Fibroblast of lung (primary cell): ENCODE data around the gene STMN1. TPM values are rescaled to one million over a fixed set of nuclear protein-coding genes. Genes with fewer than 3 reads are reported as not detected.

Source experiments
- DNase-seq, 2 donors: peaks; one replicate each; pipeline versions ENCODE4 v3.0.0 to v3.0.0-alpha.2; 2010; ENCODE audit warnings: low read depth in 2 of 2
- H2AFZ ChIP-seq: 2 replicates; pipeline ENCODE4 v1.5.1; 2012; ENCODE audit warnings: low read length, control low read depth, inconsistent platforms
- H3K27ac ChIP-seq: 2 replicates; pipeline ENCODE4 v1.5.1; 2011; ENCODE audit warnings: low read length, control low read depth; ENCODE audit not compliant: insufficient read depth
- H3K27me3 ChIP-seq: 2 replicates; pipeline ENCODE4 v1.5.1; 2011; ENCODE audit warnings: mild to moderate bottlenecking, low read length; ENCODE audit not compliant: control insufficient read depth, insufficient read depth
- H3K36me3 ChIP-seq: 2 replicates; pipeline ENCODE4 v1.5.1; 2011; ENCODE audit warnings: low read length; ENCODE audit not compliant: control insufficient read depth, insufficient read depth
- H3K4me1 ChIP-seq: 2 replicates; pipeline ENCODE4 v1.5.1; 2011; ENCODE audit warnings: low read length; ENCODE audit not compliant: control insufficient read depth, insufficient read depth; ENCODE audit errors: extremely low read depth
- H3K4me2 ChIP-seq: 2 replicates; pipeline ENCODE4 v1.5.1; 2011; ENCODE audit warnings: low read length, control low read depth; ENCODE audit not compliant: insufficient read depth; ENCODE audit errors: extremely low read depth
- H3K4me3 ChIP-seq, 4 experiments: fragments of 200-600 bp in 1 of 4; sonication (generic) in 1 of 4; replicated peaks in 1 of 4; 2 replicates each; pipeline ENCODE4 v1.5.1; 2011 to 2016; ENCODE audit warnings: low read length in 4 of 4, low read depth in 3 of 4, mild to moderate bottlenecking in 3 of 4, control low read depth in 2 of 4, inconsistent platforms in 1 of 4, mixed read lengths in 1 of 4; ENCODE audit not compliant: insufficient read depth in 1 of 4; ENCODE audit errors: control extremely low read depth in 1 of 4
- H3K79me2 ChIP-seq: 2 replicates; pipeline ENCODE4 v1.5.1; 2012; ENCODE audit warnings: mild to moderate bottlenecking, low read length, inconsistent platforms; ENCODE audit not compliant: control insufficient read depth, insufficient read depth
- H3K9ac ChIP-seq: 2 replicates; pipeline ENCODE4 v1.5.1; 2011; ENCODE audit warnings: mild to moderate bottlenecking, low read length, control low read depth; ENCODE audit not compliant: insufficient read depth
- H3K9me3 ChIP-seq: 2 replicates; pipeline ENCODE4 v1.5.1; 2012; ENCODE audit warnings: low read depth, low read length; ENCODE audit not compliant: control insufficient read depth, insufficient read depth
- H4K20me1 ChIP-seq: 2 replicates; pipeline ENCODE4 v1.5.1; 2011; ENCODE audit warnings: low read length; ENCODE audit not compliant: control insufficient read depth, insufficient read depth; ENCODE audit errors: extremely low read depth
- CTCF ChIP-seq, 2 donors: IDR thresholded peaks in 1 of 2; conservative IDR thresholded peaks in 1 of 2; 1 replicate in 1 of 2; 2 replicates in 1 of 2; pipeline ENCODE4 v1.5.1; 2011 to 2012; ENCODE audit warnings: low read length in 2 of 2, control low read depth in 1 of 2, inconsistent platforms in 1 of 2, low read depth in 1 of 2, mild to moderate bottlenecking in 1 of 2
- EZH2 ChIP-seq: IDR thresholded peaks from 2 replicates; pipeline ENCODE4 v1.5.1; 2012; ENCODE audit warnings: low read length, control low read depth, mild to moderate bottlenecking; ENCODE audit errors: missing control alignments
- polyA plus RNA-seq, 2 donors: library from polyadenylated mRNA; depleted of rRNA in 1 of 2; stranded (reverse) in 1 of 2; unstranded in 1 of 2; fragments of >200 nt; gene quantifications; 2 replicates each; pipeline ENCODE4 v1.2.1, GENCODE V29; 2011 to 2012; ENCODE audit warnings: missing spikeins in 1 of 2
- total RNA-seq: library from RNA; depleted of rRNA; stranded (reverse); fragments of >200 nt; gene quantifications from 2 replicates; pipeline ENCODE4 v1.2.1, GENCODE V29; 2014

STMN1 gene
- total and polyA plus RNA-seq, 2 donors (not counting 1 experiment from before 2014, with no cell fraction given): 90.7 to 94.7 TPM

DNA sequence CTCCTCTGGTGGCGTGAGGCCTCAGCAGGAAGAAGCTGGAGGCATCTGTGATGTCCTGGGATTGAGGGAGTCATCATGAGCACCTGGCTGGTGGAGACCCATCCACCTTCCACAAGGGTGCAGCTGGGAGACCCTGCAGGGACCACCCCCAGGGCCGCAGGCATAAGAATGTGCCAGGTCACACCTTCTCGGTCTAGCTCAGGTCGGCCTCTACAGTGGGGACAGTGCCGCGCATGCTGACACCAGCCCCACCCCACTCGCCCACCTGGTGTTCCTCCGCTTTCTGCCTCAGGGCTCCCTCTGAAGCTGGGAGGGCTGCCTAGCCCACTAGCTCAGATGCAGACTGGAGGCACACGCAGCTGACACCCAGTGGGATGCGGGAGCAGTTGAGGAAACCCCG is 25.0 kb downstream of the STMN1 start:
- no peaks in the 10 kb centered on the region for H3K36me3 ChIP-seq
- no peaks in the 10 kb centered on the region for H3K27me3 ChIP-seq
- DNase-seq: no peak
- no peak overlapping the region for H3K9ac ChIP-seq
- no peak overlapping the region for H2AFZ ChIP-seq
- no peaks in the 10 kb centered on the region for H3K9me3 ChIP-seq
- no peak overlapping the region for H3K4me3 ChIP-seq
- no peak overlapping the region for H3K27ac ChIP-seq
- TF ChIP-seq CTCF (conservative IDR thresholded peaks at IDR 0.05 in 1 of 2, IDR thresholded peaks at IDR 0.05 in 1 of 2; ENCODE audit: low read depth in 1 of 2, low read length in 2 of 2) (no peak), EZH2 (no peak)
- H3K4me1 ChIP-seq: no peaks in the 10 kb centered on the region
- no peak overlapping the region for H3K4me2 ChIP-seq
- H3K79me2 ChIP-seq: no peaks in the 10 kb centered on the region
- H4K20me1 ChIP-seq: no peaks in the 10 kb centered on the region

GRCh38 chr1:25880518-25880917 is 25.7 kb downstream of the STMN1 start:
- H3K9me3 ChIP-seq: no peaks in the 10 kb centered on the region
- DNase-seq: no peak
- H3K9ac ChIP-seq: no peak overlapping the region
- H4K20me1 ChIP-seq: no peaks in the 10 kb centered on the region
- H3K36me3 ChIP-seq: no peaks in the 10 kb centered on the region
- H3K4me3 ChIP-seq: no peak overlapping the region
- no peak overlapping the region for H2AFZ ChIP-seq
- H3K27ac ChIP-seq: no peak overlapping the region
- no peaks in the 10 kb centered on the region for H3K27me3 ChIP-seq
- H3K4me2 ChIP-seq: no peak overlapping the region
- H3K79me2 ChIP-seq: no peaks in the 10 kb centered on the region
- TF ChIP-seq EZH2 (no peak), CTCF (conservative IDR thresholded peaks at IDR 0.05 in 1 of 2, IDR thresholded peaks at IDR 0.05 in 1 of 2; ENCODE audit: low read depth in 1 of 2, low read length in 2 of 2) (no peak)
- H3K4me1 ChIP-seq: peaks cover 3% of the 10 kb centered on the region

GRCh38 chr1:25879675-25880074 is 26.5 kb downstream of the STMN1 start:
- no peaks in the 10 kb centered on the region for H3K36me3 ChIP-seq

More at GRCh38 chr1:25879675-25880074, 26.5 kb downstream of the STMN1 start:
- no peak for TF ChIP-seq EZH2
- no peak for TF ChIP-seq CTCF (conservative IDR thresholded peaks at IDR 0.05 in 1 of 2, IDR thresholded peaks at IDR 0.05 in 1 of 2; ENCODE audit: low read depth in 1 of 2, low read length in 2 of 2)
- H3K9ac ChIP-seq: no peak overlapping the region
- H2AFZ ChIP-seq: no peak overlapping the region
- H3K79me2 ChIP-seq: no peaks in the 10 kb centered on the region
- H3K27me3 ChIP-seq: no peaks in the 10 kb centered on the region
- H3K27ac ChIP-seq: no peak overlapping the region
- peaks cover 3% of the 10 kb centered on the region for H3K4me1 ChIP-seq
- H4K20me1 ChIP-seq: no peaks in the 10 kb centered on the region
- H3K4me3 ChIP-seq: no peak overlapping the region
- no peak overlapping the region for H3K4me2 ChIP-seq
- DNase-seq: no peak
- no peaks in the 10 kb centered on the region for H3K9me3 ChIP-seq
